ENCODE data around the gene KCNK7. TPM values are rescaled to one million over a fixed set of nuclear protein-coding genes. Genes with fewer than 3 reads are reported as not detected.
A peak's percentile ranks its signal among the peaks of the same experiment; 100 is the strongest.

KCNK7 gene
- total RNA-seq, 1 experiment from 2014 or later, result 0.61 TPM

DNA sequence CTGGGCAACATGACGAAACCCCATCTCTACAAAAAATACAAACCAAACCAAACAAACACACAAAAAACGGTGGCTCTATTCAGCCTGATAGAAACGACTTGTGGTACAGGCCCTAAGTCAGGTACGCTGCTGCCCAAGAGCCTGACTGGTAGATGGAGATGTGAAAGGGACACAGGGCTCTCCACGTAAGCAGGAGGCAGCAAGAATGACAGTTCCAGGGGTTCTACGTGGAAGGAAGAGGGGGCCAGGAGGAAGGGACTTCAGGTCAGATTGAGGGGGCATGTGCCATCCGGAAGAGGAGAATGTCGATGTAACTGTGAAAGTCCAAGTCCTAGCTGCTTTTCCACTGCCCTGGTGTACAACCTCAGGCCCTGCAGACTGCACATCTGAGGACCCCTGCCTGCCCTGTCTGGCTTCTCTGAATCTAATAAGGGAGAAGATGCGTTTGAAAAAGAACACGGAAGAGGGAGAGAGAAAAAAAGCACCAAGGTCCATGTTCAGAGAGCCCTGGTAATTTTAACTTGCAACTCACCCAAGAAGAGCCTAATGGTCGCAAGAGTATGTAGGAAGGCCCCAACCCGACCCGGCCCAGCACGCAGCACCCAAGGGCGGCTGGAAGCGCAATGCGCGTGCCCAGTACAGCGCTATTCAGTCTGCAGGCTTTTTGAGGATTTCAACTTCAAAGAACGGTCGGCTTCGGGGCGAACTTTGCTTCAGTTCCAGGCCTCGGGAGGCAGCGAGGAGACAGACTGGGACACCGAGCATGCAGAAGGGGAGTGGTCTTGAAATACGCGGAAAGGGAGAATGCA lies 26.2 kb downstream of the KCNK7 start (continued):
- TF ChIP-seq, protein P1, sequence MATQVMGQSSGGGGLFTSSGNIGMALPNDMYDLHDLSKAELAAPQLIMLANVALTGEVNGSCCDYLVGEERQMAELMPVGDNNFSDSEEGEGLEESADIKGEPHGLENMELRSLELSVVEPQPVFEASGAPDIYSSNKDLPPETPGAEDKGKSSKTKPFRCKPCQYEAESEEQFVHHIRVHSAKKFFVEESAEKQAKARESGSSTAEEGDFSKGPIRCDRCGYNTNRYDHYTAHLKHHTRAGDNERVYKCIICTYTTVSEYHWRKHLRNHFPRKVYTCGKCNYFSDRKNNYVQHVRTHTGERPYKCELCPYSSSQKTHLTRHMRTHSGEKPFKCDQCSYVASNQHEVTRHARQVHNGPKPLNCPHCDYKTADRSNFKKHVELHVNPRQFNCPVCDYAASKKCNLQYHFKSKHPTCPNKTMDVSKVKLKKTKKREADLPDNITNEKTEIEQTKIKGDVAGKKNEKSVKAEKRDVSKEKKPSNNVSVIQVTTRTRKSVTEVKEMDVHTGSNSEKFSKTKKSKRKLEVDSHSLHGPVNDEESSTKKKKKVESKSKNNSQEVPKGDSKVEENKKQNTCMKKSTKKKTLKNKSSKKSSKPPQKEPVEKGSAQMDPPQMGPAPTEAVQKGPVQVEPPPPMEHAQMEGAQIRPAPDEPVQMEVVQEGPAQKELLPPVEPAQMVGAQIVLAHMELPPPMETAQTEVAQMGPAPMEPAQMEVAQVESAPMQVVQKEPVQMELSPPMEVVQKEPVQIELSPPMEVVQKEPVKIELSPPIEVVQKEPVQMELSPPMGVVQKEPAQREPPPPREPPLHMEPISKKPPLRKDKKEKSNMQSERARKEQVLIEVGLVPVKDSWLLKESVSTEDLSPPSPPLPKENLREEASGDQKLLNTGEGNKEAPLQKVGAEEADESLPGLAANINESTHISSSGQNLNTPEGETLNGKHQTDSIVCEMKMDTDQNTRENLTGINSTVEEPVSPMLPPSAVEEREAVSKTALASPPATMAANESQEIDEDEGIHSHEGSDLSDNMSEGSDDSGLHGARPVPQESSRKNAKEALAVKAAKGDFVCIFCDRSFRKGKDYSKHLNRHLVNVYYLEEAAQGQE (IDR thresholded peaks at IDR 0.05; ENCODE audit: low read depth), result no peak

DNA sequence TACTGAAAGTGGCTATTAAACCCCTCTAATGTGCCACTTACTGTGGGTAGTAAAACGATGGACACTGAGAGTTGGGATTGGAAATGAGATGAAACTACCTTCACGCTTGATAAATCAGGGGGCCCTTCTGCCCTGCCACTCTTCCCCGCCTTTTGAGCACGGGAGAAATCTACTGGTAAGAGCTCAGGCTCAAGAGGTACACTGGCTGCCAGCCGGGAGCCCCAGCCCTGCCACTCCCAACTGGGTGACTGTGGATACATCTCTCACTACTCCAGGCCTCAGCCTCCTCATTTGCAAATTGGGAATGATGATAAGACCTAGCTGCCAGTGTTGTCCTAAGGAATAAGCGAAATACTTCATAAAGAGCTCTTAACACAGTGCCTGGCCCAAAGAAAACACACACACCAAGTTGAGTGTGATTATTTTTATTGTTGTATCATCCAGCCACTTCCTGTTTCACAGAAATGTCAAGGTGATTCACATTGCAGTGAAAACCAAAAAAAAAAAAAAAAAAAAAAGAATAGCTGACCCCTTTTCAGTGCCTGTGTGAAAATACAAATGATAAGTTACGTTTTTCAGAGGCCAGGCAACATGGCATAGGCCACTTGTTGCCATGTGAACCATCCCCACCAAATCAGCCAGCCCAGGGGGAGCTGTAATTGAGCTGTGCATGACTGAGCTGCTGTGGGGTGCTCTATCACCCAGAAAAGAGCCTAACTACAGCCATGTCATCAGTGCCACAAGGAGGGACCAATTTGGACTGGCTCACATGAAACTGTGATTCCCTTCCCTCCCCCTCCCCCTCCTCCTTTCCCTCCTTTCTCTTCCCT lies 29.8 kb downstream of the KCNK7 start:
- Histone ChIP-seq H3K9me3 (ENCODE audit: control insufficient read depth in 1 of 2, insufficient read depth in 1 of 2, low read depth in 1 of 2, low read length in 2 of 2) (no peaks in the 10 kb centered on the region), H4K20me1 (ENCODE audit: insufficient read depth) (no peaks in the 10 kb centered on the region), H3K79me2 (ENCODE audit: insufficient read depth, low read length) (peaks cover 35% of the 10 kb centered on the region), H3K9me2 (ENCODE audit: insufficient read depth) (no peaks in the 10 kb centered on the region), H3K27ac (ENCODE audit: low read depth, low read length) (no peak overlapping the region), H3K4me3 (replicated peaks in 1 of 2; ENCODE audit: low read depth in 1 of 2, low read length in 2 of 2) (no peak overlapping the region), H2AFZ (ENCODE audit: low read depth, low read length, poor library complexity, severe bottlenecking) (no peak overlapping the region), H3K27me3 (ENCODE audit: insufficient read depth, low read length) (no peaks in the 10 kb centered on the region), H3K9ac (ENCODE audit: low read length) (0 out of 2 replicates have a peak overlapping the region, but pooled peaks have one; percentile 17), H3K4me2 (ENCODE audit: low read length) (peak overlapping the region; percentile 33; the same call in 1 of the 2 replicates), H3K36me3 (ENCODE audit: control insufficient read depth in 1 of 2, insufficient read depth in 2 of 2, low read length in 2 of 2) (no peaks in the 10 kb centered on the region; a peak in 1 of 4 replicates), H3K4me1 (ENCODE audit: control insufficient read depth in 1 of 2, insufficient read depth in 2 of 2, low read length in 2 of 2) (peaks cover 38 to 72% of the 10 kb centered on the region in 2 experiments)
- DNase-seq (ENCODE audit: low read depth, low spot score) (no peak), ATAC-seq (no peak)
- no TSS peak for BruUV-seq (replicated peaks)
- CTCF ChIA-PET, result no interaction called here
- RAD21 ChIA-PET (ENCODE audit: low non-redundant PET in 1 of 2, low total read pairs in 2 of 2, uncharacterized antibody in 2 of 2, unreplicated experiment in 2 of 2), result no interaction called here
- POLR2A ChIA-PET, result interaction anchor here (0.8 to 1.0 kb wide), 2 partner anchors 9 to 26 kb away, joined by 4 read pairs; no protein-coding TSS in a partner anchor
- TF ChIP-seq ELF1 (IDR thresholded peaks at IDR 0.05; ENCODE audit: borderline replicate concordance, low read depth) (no peak), YY1 (IDR thresholded peaks at IDR 0.05; ENCODE audit: extremely low read depth, insufficient replicate concordance, low read depth, low read length) (no peak), EZH2phosphoT487 (IDR thresholded peaks at IDR 0.05; ENCODE audit: borderline replicate concordance) (no peak), TCF7L2 (IDR thresholded peaks at IDR 0.05; ENCODE audit: borderline replicate concordance, extremely low read depth, insufficient read depth, insufficient read length) (no peak), EGR1 (IDR thresholded peaks at IDR 0.05; ENCODE audit: low read depth) (no peak), ZNF274 (IDR thresholded peaks at IDR 0.05; ENCODE audit: low read depth, low read length) (no peak), SP1 (IDR thresholded peaks at IDR 0.05; ENCODE audit: low read depth) (no peak), POLR2A (IDR thresholded peaks at IDR 0.05; ENCODE audit: borderline replicate concordance, extremely low read depth, insufficient read depth, insufficient read length) (no peak), ZFX (IDR thresholded peaks at IDR 0.05) (no peak), CEBPB (IDR thresholded peaks at IDR 0.05; ENCODE audit: low read depth) (no peak), FOSL1 (IDR thresholded peaks at IDR 0.05; ENCODE audit: low read depth) (no peak), POLR2AphosphoS5 (IDR thresholded peaks at IDR 0.05; ENCODE audit: low read depth, low read length) (no peak)
- TF ChIP-seq, protein P2, sequence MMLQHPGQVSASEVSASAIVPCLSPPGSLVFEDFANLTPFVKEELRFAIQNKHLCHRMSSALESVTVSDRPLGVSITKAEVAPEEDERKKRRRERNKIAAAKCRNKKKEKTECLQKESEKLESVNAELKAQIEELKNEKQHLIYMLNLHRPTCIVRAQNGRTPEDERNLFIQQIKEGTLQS (IDR thresholded peaks at IDR 0.05), result no peak
- TF ChIP-seq, protein P3, sequence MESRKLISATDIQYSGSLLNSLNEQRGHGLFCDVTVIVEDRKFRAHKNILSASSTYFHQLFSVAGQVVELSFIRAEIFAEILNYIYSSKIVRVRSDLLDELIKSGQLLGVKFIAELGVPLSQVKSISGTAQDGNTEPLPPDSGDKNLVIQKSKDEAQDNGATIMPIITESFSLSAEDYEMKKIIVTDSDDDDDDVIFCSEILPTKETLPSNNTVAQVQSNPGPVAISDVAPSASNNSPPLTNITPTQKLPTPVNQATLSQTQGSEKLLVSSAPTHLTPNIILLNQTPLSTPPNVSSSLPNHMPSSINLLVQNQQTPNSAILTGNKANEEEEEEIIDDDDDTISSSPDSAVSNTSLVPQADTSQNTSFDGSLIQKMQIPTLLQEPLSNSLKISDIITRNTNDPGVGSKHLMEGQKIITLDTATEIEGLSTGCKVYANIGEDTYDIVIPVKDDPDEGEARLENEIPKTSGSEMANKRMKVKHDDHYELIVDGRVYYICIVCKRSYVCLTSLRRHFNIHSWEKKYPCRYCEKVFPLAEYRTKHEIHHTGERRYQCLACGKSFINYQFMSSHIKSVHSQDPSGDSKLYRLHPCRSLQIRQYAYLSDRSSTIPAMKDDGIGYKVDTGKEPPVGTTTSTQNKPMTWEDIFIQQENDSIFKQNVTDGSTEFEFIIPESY (IDR thresholded peaks at IDR 0.05; ENCODE audit: extremely low read depth, insufficient replicate concordance, low read length), result no peak
- TF ChIP-seq, protein P4, sequence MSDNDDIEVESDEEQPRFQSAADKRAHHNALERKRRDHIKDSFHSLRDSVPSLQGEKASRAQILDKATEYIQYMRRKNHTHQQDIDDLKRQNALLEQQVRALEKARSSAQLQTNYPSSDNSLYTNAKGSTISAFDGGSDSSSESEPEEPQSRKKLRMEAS (IDR thresholded peaks at IDR 0.05), result no peak
- intact Hi-C loops (cut with micrococcal nuclease), result no loop called here
